ENCODE measurements around the gene PTPRD. TPM values are rescaled to one million over a fixed set of nuclear protein-coding genes. Genes with fewer than 3 reads are reported as not detected.
A peak's percentile ranks its signal among the peaks of the same experiment; 100 is the strongest.

Gene PTPRD
- total RNA-seq, 1 experiment from 2014 or later: 4.5 TPM

- peak; percentile 11 for DNase-seq (ENCODE audit: low read depth)
Observed at GRCh38 chr9:9893837-9894236, 719.0 kb downstream of the PTPRD start.

GRCh38 chr9:9892217-9892616, 720.6 kb downstream of the PTPRD start:
- no peak for DNase-seq (ENCODE audit: low read depth)

GRCh38 chr9:9881692-9882091, 731.1 kb downstream of the PTPRD start:
- DNase-seq (ENCODE audit: low read depth): no peak

- no peak for DNase-seq (ENCODE audit: low read depth)
Observed at GRCh38 chr9:9874270-9874669, 738.5 kb downstream of the PTPRD start.

GRCh38 chr9:9862235-9862810, 750.5 kb downstream of the PTPRD start:
- DNase-seq (ENCODE audit: low read depth): no peak

GRCh38 chr9:9855177-9856078, 757.4 kb downstream of the PTPRD start:
- DNase-seq (ENCODE audit: low read depth): no peak

- no peak for DNase-seq (ENCODE audit: low read depth)
Observed at GRCh38 chr9:9847750-9848149, 765.1 kb downstream of the PTPRD start.

GRCh38 chr9:9846557-9846956, 766.2 kb downstream of the PTPRD start:
- DNase-seq (ENCODE audit: low read depth): no peak

GRCh38 chr9:9820436-9820835, 792.4 kb downstream of the PTPRD start:
- DNase-seq (ENCODE audit: low read depth): no peak

GRCh38 chr9:9819886-9820285, 792.9 kb downstream of the PTPRD start:
- no peak for DNase-seq (ENCODE audit: low read depth)

GRCh38 chr9:9817176-9817575, 795.6 kb downstream of the PTPRD start:
- no peak for DNase-seq (ENCODE audit: low read depth)

- no peak for DNase-seq (ENCODE audit: low read depth)
Observed at GRCh38 chr9:9804109-9804508, 808.7 kb downstream of the PTPRD start.

GRCh38 chr9:9799287-9799686, 813.5 kb downstream of the PTPRD start:
- DNase-seq (ENCODE audit: low read depth): no peak

- DNase-seq (ENCODE audit: low read depth): no peak
Observed at GRCh38 chr9:9792144-9792857, 820.5 kb downstream of the PTPRD start.

- no peak for DNase-seq (ENCODE audit: low read depth)
Observed at GRCh38 chr9:9791611-9792010, 821.2 kb downstream of the PTPRD start.

GRCh38 chr9:9790216-9790872, 822.5 kb downstream of the PTPRD start:
- DNase-seq (ENCODE audit: low read depth): peak; percentile 17

- no peak for DNase-seq (ENCODE audit: low read depth)
Observed at GRCh38 chr9:9783711-9784110, 829.1 kb downstream of the PTPRD start.

GRCh38 chr9:9783211-9783610, 829.6 kb downstream of the PTPRD start:
- no peak for DNase-seq (ENCODE audit: low read depth)

GRCh38 chr9:9778293-9778692, 834.5 kb downstream of the PTPRD start:
- DNase-seq (ENCODE audit: low read depth): no peak

GRCh38 chr9:9774471-9774870, 838.3 kb downstream of the PTPRD start:
- no peak for DNase-seq (ENCODE audit: low read depth)

GRCh38 chr9:9771314-9771713, 841.5 kb downstream of the PTPRD start:
- no peak for DNase-seq (ENCODE audit: low read depth)

- no peak for DNase-seq (ENCODE audit: low read depth)
Observed at GRCh38 chr9:9764821-9765220, 848.0 kb downstream of the PTPRD start.
